HepG2 (cell line): ENCODE results near the gene SLC2A4. TPM values are rescaled to one million over a fixed set of nuclear protein-coding genes. Genes with fewer than 3 reads are reported as not detected.
A peak's percentile ranks its signal among the peaks of the same experiment; 100 is the strongest.

Experiments used
- FOXA3 ChIP-seq: IDR thresholded peaks from 2 replicates; pipeline ENCODE4 v1.6.1; 2016; ENCODE audit warnings: missing genetic modification reagents, missing compliant biosample characterization
- KDM4B ChIP-seq: sonication (generic); formaldehyde crosslinking; IDR thresholded peaks from 2 replicates; pipeline ENCODE4 v1.4.0; 2020; ENCODE audit warnings: missing genetic modification reagents
- NR2C2 ChIP-seq: sonication (generic); formaldehyde crosslinking; IDR thresholded peaks from 2 replicates; pipeline ENCODE4 v1.4.0; 2020; ENCODE audit warnings: missing genetic modification reagents, mild to moderate bottlenecking, moderate library complexity, borderline replicate concordance
- NR2F2 ChIP-seq: IDR thresholded peaks from 2 replicates; pipeline ENCODE4 v1.6.1; 2012; ENCODE audit warnings: low read depth, inconsistent platforms, borderline replicate concordance
- PPARG ChIP-seq: conservative IDR thresholded peaks from 2 replicates; pipeline ENCODE4 v1.6.1; 2016; ENCODE audit warnings: missing biosample characterization, missing genetic modification reagents
- SRSF9 ChIP-seq: fragments of 200-400 bp; formaldehyde crosslinking; IDR thresholded peaks from 2 replicates; pipeline ENCODE4 v1.6.1; 2018; ENCODE audit warnings: borderline replicate concordance, mild to moderate bottlenecking, low read depth, low read length; ENCODE audit not compliant: insufficient read depth, poor library complexity, severe bottlenecking
- ZNF550 ChIP-seq: sonication (generic); formaldehyde crosslinking; IDR thresholded peaks from 2 replicates; pipeline ENCODE4 v1.4.0; 2020; ENCODE audit warnings: mild to moderate bottlenecking, missing genetic modification reagents, borderline replicate concordance
- ZNF605 ChIP-seq: sonication (generic); formaldehyde crosslinking; IDR thresholded peaks from 2 replicates; pipeline ENCODE4 v1.8.0; 2022; ENCODE audit warnings: mild to moderate bottlenecking, missing genetic modification reagents
- polyA plus RNA-seq, 8 experiments: library from polyadenylated mRNA; depleted of rRNA in 3 of 8; stranded (reverse) in 7 of 8; unstranded in 1 of 8; fragments of >200 nt; fragmentation: Illumina TruSeq in 4 of 8; extraction: Trizol in 4 of 8; gene quantifications; 2 replicates each; pipeline versions ENCODE4 v1.2.1 to v1.2.3, GENCODE V29; 2011 to 2016; ENCODE audit warnings: low read depth in 4 of 8, missing spikeins in 1 of 8, mixed read lengths in 1 of 8; ENCODE audit not compliant: insufficient read depth in 1 of 8
- total RNA-seq, 5 experiments: library from RNA; depleted of rRNA; stranded (reverse); fragments of >200 nt; fragmentation: Illumina TruSeq; extraction: Trizol; gene quantifications; 2 replicates each; pipeline ENCODE4 v1.2.3, GENCODE V29; 2016; ENCODE audit warnings: low read depth in 1 of 5
- TF ChIP-seq, protein P1 (sequence below): IDR thresholded peaks from 2 replicates; pipeline ENCODE4 v1.6.1; 2016; ENCODE audit warnings: missing compliant biosample characterization, missing genetic modification reagents, borderline replicate concordance
- TF ChIP-seq, protein P2 (sequence below): IDR thresholded peaks from 2 replicates; pipeline ENCODE4 v1.6.1; 2018; ENCODE audit warnings: missing genetic modification reagents, mild to moderate bottlenecking, missing compliant biosample characterization
- TF ChIP-seq, protein P3 (sequence below): IDR thresholded peaks from 2 replicates; pipeline ENCODE4 v1.6.1; 2016; ENCODE audit warnings: low read depth, missing genetic modification reagents, missing compliant biosample characterization
- TF ChIP-seq, protein P4 (sequence below): sonication (generic); formaldehyde crosslinking; IDR thresholded peaks from 2 replicates; pipeline ENCODE4 v1.5.1; 2020; ENCODE audit warnings: mild to moderate bottlenecking, missing genetic modification reagents, borderline replicate concordance
- TF ChIP-seq, protein P5 (sequence below): sonication (generic); formaldehyde crosslinking; IDR thresholded peaks from 2 replicates; pipeline ENCODE4 v1.8.0; 2022; ENCODE audit warnings: low read depth, missing genetic modification reagents

Gene SLC2A4
- total and polyA plus RNA-seq, 2 of the 13 experiments (the other 11 are each of a cell fraction or from before 2014, with no cell fraction given) = 4.9 to 5.8 TPM

DNA sequence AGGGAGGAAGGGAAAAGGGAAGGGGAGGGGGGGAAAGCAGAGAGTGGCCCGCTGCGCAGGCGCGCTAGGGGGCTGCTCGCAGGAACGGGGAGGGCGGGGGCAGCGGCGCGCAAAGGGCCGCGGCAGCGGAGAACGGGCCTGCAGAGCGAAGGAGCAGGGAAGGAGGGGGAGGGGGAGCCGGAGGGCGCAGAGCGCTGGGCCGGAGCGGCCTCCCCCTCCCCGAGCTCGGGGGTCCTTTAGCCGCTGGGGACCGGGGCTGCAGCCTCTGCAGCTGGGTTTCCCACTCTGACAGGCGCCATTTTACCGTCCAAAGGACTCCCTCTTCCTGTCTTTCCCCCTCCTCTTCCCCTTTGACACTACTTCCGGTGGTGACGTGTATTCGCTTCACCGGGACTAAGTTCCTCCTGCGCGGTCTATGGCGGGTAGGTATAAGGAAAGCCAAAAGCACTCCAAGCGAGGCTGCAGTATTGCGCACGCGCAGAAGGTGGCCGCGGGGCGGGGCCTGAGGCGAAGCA lies 29.8 kb upstream of the SLC2A4 start, which contains the start of gene CTDNEP1 (continued):
- TF ChIP-seq, protein P1, sequence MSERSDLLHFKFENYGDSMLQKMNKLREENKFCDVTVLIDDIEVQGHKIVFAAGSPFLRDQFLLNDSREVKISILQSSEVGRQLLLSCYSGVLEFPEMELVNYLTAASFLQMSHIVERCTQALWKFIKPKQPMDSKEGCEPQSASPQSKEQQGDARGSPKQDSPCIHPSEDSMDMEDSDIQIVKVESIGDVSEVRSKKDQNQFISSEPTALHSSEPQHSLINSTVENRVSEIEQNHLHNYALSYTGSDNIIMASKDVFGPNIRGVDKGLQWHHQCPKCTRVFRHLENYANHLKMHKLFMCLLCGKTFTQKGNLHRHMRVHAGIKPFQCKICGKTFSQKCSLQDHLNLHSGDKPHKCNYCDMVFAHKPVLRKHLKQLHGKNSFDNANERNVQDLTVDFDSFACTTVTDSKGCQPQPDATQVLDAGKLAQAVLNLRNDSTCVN (CRISPR knock-in tag) = no peak
- TF ChIP-seq KDM4B (no peak), NR2F2 (no peak), FOXA3 (CRISPR knock-in tag) (no peak), NR2C2 (peak; percentile 91; the same call in 1 of the 2 replicates), ZNF605 (CRISPR knock-in tag) (no peak), ZNF550 (CRISPR knock-in tag) (no peak), SRSF9 (no peak), PPARG (CRISPR knock-in tag) (no peak)
- TF ChIP-seq, protein P2, sequence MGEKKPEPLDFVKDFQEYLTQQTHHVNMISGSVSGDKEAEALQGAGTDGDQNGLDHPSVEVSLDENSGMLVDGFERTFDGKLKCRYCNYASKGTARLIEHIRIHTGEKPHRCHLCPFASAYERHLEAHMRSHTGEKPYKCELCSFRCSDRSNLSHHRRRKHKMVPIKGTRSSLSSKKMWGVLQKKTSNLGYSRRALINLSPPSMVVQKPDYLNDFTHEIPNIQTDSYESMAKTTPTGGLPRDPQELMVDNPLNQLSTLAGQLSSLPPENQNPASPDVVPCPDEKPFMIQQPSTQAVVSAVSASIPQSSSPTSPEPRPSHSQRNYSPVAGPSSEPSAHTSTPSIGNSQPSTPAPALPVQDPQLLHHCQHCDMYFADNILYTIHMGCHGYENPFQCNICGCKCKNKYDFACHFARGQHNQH (CRISPR knock-in tag) = no peak
- TF ChIP-seq, protein P3, sequence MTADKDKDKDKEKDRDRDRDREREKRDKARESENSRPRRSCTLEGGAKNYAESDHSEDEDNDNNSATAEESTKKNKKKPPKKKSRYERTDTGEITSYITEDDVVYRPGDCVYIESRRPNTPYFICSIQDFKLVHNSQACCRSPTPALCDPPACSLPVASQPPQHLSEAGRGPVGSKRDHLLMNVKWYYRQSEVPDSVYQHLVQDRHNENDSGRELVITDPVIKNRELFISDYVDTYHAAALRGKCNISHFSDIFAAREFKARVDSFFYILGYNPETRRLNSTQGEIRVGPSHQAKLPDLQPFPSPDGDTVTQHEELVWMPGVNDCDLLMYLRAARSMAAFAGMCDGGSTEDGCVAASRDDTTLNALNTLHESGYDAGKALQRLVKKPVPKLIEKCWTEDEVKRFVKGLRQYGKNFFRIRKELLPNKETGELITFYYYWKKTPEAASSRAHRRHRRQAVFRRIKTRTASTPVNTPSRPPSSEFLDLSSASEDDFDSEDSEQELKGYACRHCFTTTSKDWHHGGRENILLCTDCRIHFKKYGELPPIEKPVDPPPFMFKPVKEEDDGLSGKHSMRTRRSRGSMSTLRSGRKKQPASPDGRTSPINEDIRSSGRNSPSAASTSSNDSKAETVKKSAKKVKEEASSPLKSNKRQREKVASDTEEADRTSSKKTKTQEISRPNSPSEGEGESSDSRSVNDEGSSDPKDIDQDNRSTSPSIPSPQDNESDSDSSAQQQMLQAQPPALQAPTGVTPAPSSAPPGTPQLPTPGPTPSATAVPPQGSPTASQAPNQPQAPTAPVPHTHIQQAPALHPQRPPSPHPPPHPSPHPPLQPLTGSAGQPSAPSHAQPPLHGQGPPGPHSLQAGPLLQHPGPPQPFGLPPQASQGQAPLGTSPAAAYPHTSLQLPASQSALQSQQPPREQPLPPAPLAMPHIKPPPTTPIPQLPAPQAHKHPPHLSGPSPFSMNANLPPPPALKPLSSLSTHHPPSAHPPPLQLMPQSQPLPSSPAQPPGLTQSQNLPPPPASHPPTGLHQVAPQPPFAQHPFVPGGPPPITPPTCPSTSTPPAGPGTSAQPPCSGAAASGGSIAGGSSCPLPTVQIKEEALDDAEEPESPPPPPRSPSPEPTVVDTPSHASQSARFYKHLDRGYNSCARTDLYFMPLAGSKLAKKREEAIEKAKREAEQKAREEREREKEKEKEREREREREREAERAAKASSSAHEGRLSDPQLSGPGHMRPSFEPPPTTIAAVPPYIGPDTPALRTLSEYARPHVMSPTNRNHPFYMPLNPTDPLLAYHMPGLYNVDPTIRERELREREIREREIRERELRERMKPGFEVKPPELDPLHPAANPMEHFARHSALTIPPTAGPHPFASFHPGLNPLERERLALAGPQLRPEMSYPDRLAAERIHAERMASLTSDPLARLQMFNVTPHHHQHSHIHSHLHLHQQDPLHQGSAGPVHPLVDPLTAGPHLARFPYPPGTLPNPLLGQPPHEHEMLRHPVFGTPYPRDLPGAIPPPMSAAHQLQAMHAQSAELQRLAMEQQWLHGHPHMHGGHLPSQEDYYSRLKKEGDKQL (CRISPR knock-in tag) = no peak
- TF ChIP-seq, protein P4, sequence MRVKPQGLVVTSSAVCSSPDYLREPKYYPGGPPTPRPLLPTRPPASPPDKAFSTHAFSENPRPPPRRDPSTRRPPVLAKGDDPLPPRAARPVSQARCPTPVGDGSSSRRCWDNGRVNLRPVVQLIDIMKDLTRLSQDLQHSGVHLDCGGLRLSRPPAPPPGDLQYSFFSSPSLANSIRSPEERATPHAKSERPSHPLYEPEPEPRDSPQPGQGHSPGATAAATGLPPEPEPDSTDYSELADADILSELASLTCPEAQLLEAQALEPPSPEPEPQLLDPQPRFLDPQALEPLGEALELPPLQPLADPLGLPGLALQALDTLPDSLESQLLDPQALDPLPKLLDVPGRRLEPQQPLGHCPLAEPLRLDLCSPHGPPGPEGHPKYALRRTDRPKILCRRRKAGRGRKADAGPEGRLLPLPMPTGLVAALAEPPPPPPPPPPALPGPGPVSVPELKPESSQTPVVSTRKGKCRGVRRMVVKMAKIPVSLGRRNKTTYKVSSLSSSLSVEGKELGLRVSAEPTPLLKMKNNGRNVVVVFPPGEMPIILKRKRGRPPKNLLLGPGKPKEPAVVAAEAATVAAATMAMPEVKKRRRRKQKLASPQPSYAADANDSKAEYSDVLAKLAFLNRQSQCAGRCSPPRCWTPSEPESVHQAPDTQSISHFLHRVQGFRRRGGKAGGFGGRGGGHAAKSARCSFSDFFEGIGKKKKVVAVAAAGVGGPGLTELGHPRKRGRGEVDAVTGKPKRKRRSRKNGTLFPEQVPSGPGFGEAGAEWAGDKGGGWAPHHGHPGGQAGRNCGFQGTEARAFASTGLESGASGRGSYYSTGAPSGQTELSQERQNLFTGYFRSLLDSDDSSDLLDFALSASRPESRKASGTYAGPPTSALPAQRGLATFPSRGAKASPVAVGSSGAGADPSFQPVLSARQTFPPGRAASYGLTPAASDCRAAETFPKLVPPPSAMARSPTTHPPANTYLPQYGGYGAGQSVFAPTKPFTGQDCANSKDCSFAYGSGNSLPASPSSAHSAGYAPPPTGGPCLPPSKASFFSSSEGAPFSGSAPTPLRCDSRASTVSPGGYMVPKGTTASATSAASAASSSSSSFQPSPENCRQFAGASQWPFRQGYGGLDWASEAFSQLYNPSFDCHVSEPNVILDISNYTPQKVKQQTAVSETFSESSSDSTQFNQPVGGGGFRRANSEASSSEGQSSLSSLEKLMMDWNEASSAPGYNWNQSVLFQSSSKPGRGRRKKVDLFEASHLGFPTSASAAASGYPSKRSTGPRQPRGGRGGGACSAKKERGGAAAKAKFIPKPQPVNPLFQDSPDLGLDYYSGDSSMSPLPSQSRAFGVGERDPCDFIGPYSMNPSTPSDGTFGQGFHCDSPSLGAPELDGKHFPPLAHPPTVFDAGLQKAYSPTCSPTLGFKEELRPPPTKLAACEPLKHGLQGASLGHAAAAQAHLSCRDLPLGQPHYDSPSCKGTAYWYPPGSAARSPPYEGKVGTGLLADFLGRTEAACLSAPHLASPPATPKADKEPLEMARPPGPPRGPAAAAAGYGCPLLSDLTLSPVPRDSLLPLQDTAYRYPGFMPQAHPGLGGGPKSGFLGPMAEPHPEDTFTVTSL (CRISPR knock-in tag) = no peak
- TF ChIP-seq, protein P5, sequence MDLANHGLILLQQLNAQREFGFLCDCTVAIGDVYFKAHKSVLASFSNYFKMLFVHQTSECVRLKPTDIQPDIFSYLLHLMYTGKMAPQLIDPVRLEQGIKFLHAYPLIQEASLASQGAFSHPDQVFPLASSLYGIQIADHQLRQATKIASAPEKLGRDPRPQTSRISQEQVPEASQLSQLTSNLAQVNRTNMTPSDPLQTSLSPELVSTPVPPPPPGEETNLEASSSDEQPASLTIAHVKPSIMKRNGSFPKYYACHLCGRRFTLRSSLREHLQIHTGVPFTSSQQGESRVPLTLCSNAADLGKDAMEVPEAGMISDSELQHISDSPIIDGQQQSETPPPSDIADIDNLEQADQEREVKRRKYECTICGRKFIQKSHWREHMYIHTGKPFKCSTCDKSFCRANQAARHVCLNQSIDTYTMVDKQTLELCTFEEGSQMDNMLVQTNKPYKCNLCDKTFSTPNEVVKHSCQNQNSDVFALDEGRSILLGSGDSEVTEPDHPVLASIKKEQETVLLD (CRISPR knock-in tag) = no peak
